ENCODE results near the gene NMRK1.

NMRK1 gene

DNA sequence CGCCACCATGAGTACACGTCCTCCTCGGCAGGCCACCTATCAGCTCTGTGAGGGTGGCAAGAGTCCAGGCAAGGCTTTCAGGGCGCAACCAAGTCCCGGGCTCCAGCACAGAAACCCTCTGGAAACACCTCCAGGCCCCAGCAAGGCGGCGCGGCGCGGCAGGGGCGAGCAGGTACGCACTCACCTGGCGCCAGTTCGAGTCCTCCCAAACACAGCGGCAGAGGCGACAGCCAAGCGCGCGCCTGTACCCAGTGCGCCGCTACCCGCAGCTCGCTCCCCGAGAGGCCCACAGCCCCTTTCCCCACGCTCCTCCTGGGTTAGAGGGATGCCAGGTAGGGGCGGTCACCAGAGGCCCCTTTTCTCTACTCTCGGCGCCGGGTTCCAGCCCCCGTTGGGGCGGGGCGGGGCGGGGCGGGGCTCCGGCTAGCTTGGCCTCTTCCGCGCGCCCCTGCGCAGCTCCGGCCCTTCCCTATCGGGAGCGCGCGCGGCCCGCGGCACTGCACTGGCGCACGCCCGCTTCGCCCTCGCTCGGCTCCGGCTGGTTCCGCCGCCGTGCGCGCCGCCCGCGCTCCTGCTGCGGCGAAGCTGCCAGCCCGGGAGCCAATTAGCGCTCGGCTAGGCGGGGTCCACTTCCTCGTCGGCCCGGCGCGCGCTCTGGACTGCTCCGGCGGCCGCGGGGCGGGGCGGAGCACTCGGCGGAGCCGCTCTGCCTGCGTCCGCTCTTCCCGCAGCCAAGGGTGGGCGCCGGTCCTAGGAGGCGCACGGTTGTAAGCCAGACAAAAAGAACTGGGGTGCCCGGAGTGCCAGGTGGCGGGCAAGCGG lies at the start of gene NMRK1, which contains the start of gene OSTF1:
Gene NMRK1, minus strand, starts transcription at position 332 of the 822 bp plus-strand sequence. CDS start 5,040 bp downstream, outside the sequence.
Gene OSTF1, plus strand, starts transcription at position 691 of the 822 bp plus-strand sequence. CDS start 179 bp downstream, outside the sequence.
- DNase-seq = peak; percentile 92

GRCh38 chr9:75134495-75134894 lies 46.5 kb upstream of the NMRK1 start:
- DNase-seq = no peak

GRCh38 chr9:75133396-75133795 lies 45.4 kb upstream of the NMRK1 start:
- DNase-seq = no peak

DNA sequence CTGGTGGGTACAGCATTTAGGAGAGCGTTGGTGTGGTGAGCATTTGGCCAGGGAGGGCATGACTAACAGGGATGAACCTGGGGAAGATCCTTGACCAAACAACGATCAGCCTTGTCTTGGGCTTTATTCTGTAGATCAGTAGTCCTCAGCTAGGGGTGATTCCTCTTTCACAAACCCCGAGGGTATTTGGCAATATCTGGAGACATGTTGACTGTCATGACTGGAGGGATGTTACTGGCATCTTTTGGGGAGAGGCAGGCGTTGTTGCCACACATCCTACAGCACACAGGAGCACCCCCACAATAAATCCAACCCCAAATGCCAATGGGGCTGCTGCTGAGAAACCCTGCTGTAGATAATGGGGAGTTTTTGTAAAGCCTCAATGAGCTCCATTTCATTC lies 44.3 kb upstream of the NMRK1 start:
- no peak for DNase-seq

- no peak for DNase-seq
Observed at GRCh38 chr9:75131700-75132099, 43.7 kb upstream of the NMRK1 start.

GRCh38 chr9:75130621-75131230 lies 42.8 kb upstream of the NMRK1 start:
- no peak for DNase-seq

- DNase-seq = no peak
Observed at GRCh38 chr9:75130172-75130571, 42.2 kb upstream of the NMRK1 start.

GRCh38 chr9:75128535-75128934 lies 40.6 kb upstream of the NMRK1 start:
- no peak for DNase-seq

DNA sequence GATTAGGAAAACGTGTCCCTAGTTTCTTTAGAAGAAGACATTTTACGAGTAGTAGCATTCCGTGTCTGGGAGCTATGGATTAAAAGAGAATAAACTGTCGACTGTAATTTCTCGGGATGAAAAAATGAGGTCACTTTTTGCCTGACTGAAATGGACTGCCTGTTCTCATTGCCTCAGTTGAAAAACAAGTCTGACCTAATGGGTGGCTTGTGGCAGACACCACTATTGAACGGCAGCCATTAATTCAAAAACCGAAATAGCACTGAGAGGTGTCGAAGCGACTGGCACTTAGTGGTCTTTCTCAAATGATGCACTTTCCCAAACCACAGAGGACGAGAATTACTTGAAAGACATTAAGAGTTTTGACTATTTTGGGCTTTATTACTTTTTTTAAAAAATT lies 35.7 kb upstream of the NMRK1 start:
- DNase-seq = no peak

DNA sequence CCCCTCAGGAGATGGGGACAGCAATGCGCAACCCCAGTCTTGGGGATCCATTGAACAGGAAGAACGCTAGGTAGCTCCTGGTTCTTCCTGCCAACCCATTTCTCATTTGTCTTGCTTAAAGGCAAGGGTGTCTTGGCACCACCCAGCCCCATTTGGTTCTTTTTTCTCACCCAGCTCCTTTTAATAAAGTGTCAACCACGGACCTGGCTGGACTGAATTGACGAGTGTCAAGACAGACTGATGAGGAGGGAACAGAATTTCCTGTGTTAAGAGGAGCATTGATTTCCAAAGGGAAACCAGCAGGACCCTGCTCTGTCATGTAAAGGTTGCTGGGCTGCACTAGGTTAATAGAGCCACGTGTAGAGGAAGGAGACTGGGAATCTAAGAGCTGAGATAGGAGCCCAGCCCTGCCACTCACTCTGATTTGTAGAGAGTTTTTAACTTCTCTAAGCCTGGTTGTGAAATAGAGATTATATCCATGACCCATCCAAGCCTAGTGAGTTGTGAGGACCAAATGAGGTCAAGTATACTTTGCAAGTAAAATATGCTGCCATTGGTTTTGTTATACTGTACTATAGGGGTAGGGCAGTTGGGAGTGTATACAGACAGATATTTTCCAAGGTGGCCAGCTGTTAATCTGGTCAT lies 34.1 kb upstream of the NMRK1 start:
- DNase-seq = no peak

DNA sequence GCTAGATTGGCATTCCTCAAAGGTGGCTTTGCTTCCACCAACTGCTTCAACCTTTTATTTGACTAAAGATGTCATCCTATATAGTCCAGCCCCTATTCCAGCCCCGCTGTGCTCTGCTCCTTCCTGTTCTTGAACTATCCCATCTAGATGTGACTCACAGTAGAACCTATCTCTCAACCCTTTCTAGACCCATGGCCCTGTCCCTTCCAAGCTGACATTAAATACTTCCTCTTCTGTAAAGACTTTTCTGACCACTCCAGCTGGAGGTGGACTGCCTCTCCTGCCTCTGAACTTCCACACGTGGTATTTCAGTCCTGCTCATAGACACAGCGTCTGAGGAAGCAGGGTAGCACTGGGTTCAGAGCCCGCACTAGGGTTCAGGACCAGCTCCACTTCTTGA lies 32.7 kb upstream of the NMRK1 start:
- DNase-seq = no peak

DNA sequence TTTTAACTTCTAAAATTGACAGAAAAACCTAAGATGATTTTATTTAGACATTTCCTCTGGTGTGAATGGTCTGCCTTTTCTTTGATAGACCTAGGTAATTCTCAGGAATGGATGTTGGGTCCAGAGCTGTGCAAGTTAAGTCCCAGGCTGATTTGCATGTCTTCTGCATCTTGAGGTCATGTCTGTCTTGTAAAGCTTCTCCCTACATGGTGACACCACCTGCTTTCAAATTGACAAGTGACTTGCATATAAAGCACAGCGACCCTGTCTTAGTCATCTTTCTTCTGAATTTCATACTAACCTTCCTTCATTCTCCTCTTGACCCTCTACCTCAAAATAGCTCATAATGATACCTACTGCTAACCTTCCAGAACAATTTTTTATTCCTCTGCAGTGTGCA lies 29.6 kb upstream of the NMRK1 start:
- no peak for DNase-seq

- DNase-seq = no peak
Observed at GRCh38 chr9:75116306-75116705, 28.4 kb upstream of the NMRK1 start.

DNA sequence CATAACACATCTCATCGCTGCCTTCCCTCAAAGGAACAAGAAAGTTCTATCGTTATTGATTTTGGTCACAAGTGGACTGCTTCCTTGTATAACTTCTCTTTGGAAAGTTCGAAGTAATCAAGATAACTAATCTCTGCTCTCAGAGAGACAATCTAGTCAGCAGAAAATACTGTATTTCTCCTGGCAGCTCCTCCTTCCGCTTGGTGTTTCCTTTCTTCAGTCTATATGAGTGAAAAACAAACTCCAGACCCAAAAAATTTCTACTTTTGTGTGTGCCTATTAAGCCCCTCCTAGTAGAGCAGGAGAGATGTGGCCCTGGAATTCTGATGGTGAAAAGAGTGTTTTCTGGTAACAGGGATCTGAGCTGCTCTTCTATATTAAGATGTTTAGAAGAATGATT lies 24.8 kb upstream of the NMRK1 start:
- no peak for DNase-seq

- no peak for DNase-seq
Observed at GRCh38 chr9:75111019-75111622, 23.2 kb upstream of the NMRK1 start.

DNA sequence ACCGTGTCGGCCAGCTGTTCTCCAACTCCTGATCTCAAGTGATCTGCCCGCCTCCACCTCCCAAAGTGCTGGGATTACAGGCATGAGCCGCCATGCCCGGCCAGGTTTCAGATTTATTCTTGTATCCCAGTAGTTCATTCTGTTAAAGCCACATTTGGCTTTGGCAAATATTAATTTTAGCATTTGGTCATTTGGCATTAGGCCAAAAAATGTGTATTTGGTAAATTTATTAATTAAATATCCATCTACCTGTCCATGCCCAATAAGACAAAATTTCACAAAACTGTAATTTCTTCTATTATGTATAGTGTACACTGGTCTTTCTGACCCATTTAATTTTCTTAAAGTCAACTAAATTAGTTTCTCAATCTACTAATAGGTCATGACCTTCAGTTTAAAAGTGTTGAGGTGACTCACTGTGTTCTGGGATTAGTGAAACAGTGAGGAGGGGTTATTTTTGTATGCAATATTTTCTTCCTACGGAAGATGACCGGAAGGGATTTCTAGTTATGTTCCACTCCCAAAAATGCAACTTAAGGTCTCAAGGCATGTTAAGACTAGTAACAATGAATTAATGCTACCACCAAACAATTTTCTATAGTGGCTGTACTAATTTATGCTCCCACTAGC lies 21.4 kb upstream of the NMRK1 start:
- DNase-seq = no peak

- no peak for DNase-seq
Observed at GRCh38 chr9:75108571-75108970, 20.6 kb upstream of the NMRK1 start.

GRCh38 chr9:75106857-75107256 lies 18.9 kb upstream of the NMRK1 start:
- DNase-seq = no peak

- no peak for DNase-seq
Observed at GRCh38 chr9:75105841-75106240, 17.9 kb upstream of the NMRK1 start.

- no peak for DNase-seq
Observed at GRCh38 chr9:75105019-75105540, 17.1 kb upstream of the NMRK1 start.

- no peak for DNase-seq
Observed at GRCh38 chr9:75104607-75105006, 16.7 kb upstream of the NMRK1 start.

- DNase-seq = no peak
Observed at GRCh38 chr9:75102177-75102790, 14.3 kb upstream of the NMRK1 start.
